HG02973 (cell line): ENCODE results near the gene SPDEF.

Source experiments
- ATAC-seq: cut with Tn5 transposase; IDR thresholded peaks from one replicate; pipeline ENCODE4 v1.9.1; 2021; ENCODE audit warnings: moderate library complexity; ENCODE audit not compliant: unreplicated experiment

The SPDEF gene

DNA sequence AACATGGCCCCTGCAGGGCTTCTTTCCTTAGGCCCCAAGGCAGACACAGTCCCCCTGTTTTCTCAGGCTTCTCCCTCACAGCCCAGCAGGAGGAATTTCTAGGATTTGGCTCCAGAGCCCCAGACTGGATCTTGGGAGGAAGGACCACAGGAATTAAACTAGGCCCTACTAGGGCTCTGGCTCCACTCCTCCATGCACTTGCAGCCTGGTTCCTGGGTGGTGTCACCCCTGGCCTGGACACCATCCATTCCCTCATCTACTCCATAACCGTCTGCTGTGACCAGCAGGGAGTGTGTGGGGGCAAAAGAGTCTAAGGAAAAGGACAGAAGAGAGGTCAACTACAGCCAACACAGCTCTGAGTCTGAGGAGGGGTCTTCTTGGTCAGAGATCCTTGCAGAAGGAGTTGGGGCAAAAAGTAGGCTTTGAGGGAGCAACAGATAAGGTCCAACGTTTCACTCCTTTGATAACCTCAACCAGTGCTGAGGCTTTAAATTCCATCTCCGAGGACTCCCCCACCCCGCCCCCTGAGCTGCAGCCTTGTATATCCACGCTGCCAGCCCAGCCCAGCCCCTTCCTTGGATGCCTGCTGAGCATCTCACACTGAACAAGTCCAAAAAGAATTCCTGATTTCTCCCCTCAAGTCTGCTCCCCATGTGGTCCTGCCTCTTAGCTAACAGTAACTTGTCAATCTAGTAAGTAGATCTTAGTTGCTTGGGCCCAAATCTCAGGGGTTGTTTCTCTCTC lies 27.9 kb upstream of the SPDEF start:
- ATAC-seq = no peak

DNA sequence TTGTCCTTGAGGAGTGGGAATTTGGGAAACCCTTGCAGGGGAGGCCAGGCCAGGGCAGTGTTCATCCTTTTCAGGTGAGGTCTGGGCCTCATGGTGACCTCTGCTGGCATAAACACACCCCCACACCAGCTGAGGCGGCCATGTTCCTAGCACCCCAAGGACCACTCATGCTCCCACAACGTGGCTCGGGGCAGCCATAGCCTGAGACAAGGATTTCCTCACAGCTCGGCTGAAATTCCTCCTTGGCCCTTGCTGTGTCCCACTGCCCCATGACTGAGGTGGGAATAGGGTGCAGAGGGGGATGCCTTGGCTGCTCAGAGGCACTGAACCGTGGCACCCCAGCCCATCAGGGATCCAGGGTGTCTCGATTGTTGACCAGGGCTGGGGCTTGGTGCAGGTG lies 27.3 kb upstream of the SPDEF start:
- no peak for ATAC-seq

DNA sequence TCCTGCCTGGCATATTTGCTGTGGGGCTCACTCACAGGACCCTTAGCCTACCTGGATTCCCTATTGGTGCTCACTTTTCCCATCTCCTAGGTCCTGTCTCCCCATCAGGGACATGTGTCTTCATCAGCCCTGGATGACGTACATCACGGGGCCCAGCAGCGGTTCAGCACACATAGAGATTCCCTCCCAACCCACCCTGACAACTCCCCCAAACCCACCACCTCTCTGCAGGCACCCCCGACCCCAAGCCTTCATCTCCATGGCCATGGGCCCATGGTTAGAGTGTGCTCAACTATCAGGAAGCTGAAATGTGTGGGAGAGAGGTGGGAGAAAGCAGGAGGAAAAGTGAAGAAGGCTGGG lies 25.4 kb upstream of the SPDEF start:
- ATAC-seq = no peak

DNA sequence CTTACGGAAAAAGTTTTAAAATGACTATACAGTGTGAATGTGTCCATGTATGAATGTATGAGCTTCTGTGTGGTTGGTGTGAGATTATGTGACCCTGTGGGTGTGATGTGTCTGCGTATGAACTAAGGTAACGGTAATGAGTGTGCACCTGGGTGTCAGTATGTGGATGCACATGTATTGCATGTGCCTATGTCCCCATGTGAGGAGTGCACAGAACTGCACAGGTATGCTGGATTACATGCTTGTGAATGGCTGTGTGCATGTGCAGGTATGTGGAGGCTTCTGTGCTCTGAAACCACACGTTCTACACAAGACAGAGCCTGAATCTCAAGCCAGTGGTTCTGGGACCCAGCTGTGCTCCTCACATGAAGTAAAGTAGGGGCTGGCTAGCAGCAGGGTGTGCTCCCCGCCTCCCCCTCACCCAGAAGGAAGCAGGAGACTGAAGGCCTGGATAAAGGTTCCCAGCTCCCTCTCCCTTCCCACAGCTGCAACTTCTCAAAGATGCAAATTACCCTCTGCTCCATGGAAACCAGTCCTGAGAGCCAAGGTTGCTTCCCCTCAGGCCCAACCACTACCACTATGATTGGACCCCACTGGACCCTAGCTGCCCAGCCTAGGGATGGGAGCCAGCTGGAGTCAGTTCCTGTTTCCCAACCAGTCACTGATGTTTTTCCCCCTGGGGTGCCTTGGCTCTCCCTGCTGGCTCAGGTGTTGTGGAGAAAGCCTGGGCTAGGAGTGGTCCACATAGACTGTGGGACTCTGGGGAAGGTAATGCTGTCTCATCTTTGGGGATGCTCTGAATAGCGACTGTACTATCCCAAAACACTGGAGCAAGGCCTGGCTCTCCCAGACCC lies 24.8 kb upstream of the SPDEF start:
- ATAC-seq = no peak

DNA sequence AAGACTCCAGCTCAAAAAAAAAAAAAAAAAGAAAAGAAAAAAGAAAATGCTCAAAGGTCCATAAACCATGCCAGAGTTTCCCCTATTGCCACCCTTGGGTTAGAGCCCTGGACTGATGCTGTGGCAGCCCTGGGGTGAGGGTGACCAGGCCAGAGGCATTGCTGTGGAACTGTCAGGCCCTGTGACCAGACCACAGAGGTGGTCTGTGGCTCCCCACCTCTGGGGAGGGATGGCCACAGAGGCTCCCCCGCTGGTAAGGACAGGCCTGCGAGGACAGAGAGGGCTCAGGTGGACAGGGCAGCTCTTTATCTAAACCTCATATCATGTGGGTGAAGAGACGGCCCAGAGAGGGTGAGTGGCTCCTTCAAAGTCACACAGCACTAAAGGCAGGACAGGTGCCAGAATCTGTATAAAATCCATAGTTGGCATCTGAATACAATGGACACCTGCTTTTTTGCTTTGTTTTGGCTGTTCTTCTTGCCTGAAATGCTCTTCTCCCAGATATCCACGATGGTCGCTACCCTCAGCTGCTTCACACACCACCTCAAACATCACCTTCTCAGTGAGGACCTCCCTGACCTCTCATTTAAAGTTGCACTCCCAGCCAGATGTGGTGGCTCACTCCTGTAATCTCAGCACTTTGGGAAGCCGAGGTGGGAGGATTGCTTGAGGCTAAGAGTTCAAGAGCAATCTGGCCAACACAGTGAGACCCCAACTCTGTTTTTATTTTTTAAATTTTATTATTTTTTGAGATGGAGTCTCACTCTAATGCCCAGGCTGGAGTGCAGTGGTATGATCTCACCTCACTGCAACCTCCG lies 22.5 kb upstream of the SPDEF start:
- no peak for ATAC-seq

DNA sequence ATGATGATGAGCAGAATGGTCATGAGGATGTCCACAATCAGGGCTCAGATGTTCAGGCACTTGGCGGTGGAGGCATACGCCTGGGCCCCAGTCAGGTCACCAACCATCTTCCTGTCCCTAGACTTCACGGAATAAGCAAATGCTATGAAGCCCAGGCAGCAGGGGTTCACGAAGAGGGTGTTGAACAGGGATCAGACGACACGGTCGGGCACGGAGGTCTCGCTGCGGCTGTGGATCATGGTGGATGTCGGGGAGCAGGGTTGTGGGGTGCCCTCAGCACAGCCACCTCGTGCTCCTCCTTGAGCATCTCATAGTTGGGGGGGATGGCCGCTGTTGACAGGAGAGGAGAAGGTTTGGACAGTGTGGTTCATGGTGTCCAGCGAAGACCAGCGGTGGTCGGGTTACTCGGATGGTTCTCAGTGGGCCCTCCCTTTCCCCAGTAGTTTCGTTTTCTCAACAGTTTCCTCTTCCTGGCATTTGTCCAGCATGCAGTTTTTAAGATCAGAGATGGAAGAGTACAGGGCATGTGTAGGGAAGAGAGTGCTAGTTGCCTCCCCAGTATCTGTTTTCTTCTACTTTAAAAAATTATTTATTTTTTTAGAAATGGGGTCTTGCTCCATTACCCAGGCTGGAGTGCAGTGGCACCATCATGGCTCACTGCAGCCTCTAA lies 20.3 kb upstream of the SPDEF start:
- ATAC-seq = no peak

DNA sequence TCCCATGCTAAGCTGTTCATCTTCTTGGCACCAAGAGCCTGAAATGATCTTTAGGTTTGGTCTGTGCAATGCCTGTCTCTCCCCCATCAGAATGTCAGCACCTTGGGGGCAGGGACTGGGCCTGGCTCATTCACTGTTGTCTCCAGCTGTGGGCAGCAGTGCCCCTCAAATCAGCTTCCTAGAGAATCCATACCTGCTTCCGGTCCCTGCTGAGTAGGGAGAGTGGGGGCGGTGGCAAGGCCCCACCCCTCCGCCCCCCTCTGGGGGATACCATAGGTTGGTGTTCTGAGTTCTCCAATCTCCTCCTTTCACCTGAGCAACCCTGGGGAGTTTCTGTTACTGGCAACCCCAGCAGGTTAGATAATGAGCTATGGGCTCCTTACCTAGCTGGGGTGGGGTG lies 19.2 kb upstream of the SPDEF start:
- no peak for ATAC-seq

DNA sequence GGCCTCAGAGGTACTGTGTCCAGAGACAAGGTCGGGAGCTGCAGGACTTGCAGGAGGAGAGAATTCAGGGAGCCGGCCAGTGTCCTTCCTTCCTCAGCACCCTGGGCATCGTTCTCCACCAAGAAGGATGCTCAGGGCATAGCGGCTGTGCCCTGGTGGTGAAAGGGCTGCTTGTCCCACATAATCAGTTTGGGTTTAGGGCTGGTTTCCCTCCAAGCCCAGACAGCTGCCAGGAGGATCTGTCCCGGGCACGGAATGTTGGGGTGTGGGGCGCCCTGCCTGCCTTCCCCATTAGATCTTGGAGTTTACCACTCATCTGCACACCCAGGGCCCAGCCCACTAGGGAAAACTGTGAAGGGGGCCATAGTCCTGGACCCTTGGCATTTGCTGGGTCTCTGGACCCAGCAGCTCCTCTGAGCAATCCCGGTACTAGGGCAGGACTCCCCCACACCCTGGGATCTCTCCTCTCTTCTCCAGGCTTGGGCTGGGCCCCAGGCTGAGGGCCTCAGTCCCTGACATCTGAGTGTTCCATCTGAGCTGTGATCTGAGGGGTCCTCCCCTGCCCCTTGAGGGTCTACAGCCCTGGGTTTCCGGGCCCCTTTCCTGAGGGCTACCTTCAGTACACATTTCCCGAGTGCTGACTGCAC lies 18.6 kb upstream of the SPDEF start:
- ATAC-seq = no peak

DNA sequence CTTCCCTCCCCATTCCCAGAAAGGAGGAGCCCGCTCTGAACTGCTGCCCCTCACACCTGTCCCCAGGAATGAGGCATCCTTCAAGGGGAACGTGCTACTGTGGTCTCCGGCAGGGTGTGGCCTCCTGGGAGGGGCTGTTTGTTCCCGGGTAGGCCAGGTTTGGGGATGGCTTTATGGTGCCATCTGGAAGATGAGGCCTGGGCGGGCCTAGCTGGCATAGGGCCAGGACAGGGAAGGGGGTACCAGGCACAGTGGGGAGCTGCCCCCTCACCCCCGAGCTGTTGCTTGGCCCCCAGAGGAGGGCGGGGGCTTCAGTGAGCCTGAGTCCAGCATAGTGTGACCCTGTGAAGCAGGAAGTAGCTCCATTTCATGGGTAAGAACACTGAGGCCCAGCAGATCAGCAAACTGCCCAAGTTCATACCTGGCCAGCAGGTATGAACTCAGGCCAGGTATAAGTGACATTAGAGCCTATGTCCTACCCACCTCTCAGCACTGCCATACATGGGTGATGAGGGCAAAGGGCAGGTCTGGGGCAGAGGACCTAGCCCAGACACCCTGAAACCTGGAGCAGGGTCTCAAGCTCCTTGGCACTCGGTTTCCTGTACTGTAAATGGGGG lies 17.5 kb upstream of the SPDEF start:
- no peak for ATAC-seq

DNA sequence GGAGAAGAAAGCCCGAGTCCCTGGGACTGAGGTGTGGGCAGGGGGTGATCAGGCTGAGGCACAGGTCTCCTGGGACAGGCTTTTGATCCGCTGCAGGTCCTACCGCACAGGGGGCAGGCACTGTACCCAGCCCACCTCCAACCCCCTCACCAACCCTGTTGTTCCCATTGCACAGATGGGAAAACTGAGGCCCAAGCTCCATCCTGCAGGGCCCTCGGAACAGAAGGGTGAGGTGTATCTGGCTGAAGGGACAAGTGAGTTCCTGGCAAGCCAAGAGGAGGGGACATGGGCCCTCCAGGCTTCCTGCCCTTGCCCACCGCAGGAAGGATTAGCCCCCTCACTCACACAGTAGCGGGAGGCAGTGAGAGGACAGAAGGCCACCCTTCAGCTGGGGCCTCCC lies 16.5 kb upstream of the SPDEF start:
- no peak for ATAC-seq

DNA sequence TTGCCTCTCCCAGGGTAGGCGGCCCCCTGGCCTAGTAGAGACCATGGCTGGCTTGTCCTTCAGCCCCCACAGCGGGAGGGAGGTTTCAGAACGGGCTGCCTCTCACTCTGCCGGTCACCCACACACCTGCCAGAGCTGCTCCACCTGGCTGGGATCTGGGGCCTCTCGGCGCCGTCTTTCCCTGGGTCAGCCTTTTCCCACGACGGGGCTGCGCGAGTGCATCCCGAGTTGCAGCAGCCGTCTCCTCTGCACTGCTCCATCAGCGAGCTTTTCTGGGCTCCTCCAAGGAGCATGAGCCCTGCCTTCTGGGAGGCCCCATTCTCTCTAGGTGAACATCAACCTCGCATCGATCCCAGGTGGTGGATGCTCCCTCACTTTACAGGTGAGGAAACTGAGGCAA lies 15.9 kb upstream of the SPDEF start:
- no peak for ATAC-seq

DNA sequence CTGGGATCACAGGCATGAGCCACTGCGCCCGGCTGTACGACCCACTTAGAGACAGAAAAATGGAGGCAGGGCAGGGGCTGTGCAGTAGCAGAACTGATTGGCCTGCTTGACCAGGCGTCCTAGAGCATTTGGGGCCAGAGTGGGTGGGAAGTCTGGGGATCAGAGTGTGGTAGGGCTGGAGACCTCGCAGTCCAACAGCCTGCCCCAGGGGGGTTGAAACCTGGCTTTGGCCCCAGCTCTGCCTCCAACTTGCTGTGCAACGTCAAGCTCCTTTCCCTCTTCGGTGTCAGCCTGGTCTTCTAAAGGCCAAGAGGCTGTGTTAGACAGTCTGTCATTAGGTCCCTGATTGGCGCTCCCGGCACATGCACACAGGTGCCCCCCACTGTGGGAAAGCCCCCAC lies 15.3 kb upstream of the SPDEF start:
- ATAC-seq = no peak

DNA sequence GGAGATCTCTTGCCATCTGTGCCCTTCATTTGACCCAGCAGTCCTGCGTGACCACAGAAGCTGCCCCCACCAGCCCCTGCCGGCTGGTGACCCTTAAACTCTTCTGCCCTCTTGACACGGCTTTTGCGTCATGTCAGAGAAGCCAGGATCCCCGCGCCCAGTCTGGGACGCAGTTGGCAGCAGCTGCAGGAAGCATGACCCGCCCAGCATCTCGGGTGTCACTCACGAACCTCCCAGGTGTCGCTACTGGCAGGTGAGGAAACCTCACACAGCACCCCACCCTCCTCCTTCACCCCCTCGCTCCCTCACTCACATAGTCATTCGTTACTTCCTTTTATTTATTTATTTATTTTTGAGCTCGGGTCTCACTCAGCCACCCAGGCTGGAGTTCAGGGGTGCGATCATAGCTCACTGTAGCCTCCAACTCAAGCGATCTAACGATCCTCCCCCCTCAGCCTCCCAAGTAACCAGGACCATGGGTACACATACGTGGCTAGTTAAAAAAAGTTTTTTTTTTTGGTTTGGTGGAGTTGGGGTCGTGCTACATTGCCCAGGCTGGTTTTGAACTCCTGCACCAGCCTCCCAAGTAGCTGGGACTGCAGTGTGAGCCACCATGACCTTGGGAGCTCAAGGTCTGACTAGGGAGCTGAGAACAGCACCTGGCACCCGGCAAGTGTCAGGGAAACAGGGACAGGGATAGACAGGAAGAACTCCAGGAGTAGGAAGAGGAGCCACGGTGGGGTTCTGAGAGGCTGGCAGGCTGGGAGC lies 14.1 kb upstream of the SPDEF start:
- no peak for ATAC-seq

DNA sequence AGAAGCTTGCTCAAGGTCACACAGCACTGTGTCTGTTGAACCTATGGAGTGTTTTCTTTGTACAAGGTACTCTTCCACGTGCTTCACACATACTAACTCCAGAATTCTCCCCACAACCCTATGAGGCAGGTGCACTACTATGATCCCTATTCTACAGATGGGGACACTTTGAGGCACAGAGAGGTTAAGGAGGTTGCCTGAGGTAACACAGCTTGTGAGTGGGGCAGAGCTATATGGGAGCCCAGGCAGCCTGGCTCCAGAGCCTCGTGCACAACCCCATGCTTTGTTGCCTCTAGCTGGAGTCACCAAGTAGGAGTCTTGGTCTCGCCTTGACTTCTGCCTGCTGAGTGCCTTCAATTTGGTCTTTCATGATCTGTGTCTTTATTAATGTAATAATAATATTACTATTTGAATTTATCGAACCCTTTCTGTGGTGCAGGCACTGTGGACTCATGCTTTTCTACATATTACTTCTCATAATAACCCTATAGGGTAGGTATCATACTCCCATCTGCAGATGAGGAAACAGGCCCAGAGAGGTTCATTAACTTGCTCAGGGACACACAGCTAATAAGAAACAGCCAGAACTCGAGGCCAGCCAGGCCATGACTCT lies 13.3 kb upstream of the SPDEF start:
- no peak for ATAC-seq

DNA sequence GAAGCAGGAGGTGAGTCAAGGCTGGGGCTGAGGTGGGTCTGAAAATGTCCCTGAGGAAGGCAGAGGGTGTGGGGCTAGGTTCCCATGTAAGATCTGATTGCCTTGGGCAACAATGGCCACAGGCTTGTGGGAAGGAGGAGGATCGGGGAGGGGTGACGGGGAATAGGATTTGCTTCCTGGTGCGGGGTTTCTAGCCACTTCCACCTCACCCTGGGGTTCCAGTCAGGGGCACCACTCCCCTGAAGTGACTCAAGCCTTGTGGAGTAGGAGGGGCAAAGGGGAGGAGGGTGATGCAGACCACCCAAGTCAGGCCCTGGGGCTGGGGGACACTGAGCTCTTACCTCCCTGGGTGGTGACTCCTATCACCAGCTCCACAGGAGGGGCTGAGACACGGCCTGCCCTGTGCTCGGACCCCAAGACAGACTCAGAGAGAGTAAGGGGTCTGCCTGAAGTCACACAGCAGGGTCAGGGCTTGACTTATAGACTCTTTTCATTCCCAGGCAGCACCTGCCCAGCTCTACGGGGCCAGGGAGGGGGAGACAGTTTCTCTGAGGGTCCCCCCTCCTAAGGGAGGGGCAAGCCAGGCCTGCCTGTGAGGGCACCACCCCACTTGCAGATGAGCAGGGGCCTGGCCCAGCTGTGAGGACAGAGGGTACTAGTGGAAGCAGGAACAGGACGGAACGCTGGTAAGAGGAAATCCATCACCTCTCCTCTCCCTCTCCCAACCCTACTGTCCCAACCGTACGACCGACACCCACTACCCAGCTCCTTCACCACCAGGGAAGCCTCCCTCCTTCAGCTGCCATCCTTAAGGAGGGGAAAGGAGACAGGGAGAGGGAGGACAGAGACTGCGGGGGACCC lies 12.4 kb upstream of the SPDEF start:
- ATAC-seq = no peak

DNA sequence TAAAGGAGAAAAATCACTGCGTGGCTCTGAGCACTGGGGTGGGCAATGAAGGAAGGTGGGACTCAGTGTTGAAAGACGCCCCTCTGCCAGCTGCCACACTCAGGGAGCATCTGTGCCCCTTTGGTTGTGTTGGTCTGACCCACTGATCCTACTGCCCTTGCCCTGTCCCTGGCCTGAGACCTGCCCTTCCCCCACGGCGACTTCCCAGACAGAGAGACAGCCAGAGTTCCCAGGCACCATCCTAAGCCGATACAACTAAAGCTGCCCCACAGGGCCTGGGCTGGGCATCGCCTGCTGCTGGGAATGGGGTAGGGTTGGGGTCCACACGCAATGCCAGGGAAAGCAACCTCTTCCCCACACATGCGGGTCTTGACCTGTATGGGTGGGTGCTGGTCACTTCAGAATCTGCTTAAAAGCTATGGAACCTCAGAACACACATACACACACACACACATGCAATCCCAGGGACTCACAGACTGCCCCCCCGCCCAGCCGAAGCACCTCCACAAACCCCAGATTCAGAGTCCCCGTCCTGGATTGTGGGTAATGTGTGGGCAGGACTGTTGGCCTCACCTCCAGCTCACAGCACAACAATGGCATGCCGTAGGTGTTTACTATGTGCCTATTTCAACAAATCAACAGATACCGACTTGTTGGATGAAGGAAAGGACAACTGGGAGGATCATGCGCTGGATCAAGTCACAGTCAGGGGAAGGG lies 10.9 kb upstream of the SPDEF start:
- no peak for ATAC-seq

DNA sequence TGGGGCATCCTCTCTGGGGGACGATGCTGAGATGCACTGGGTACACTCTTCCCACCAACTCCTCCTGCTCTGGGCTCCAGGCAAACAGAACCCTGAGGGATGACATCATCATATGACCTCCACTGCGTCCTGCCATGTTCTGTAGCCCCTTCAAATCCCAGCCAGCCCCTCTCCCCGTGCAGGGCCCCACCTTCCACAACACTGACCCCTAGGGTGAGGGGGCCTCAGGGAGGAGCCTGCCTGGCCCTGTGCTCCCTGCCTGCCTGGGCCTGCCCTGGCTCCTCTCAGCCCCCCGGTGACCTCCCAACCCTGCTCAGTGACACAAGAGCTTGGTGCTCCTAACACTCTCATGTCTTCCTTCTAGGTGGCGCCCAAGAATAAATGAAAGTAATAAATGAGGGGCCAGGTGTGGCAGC lies 9.6 kb upstream of the SPDEF start:
- ATAC-seq = no peak
